ENCODE results near the gene RTRAF.
A peak's percentile ranks its signal among the peaks of the same experiment; 100 is the strongest.

The RTRAF gene

GRCh38 chr14:51989293-51990234 lies at the start of gene RTRAF:
Gene RTRAF (plus strand): TSS chr14:51989546. CDS start chr14:51989640, 94 bp downstream.
- peak; percentile 94 for DNase-seq (ENCODE audit: low read depth)

GRCh38 chr14:51939755-51940301 lies 49.5 kb upstream of the RTRAF start:
- no peak for DNase-seq (ENCODE audit: low read depth)

GRCh38 chr14:51942971-51943370 lies 46.4 kb upstream of the RTRAF start:
- no peak for DNase-seq (ENCODE audit: low read depth)

- DNase-seq (ENCODE audit: low read depth), result no peak
These were observed 39.3 kb upstream of the RTRAF start for GRCh38 chr14:51950007-51950406.

GRCh38 chr14:51951656-51952055 lies 37.7 kb upstream of the RTRAF start:
- no peak for DNase-seq (ENCODE audit: low read depth)

GRCh38 chr14:51954031-51954430 lies 35.3 kb upstream of the RTRAF start:
- DNase-seq (ENCODE audit: low read depth), result no peak

- no peak for DNase-seq (ENCODE audit: low read depth)
These were observed 34.7 kb upstream of the RTRAF start for GRCh38 chr14:51954657-51955056.

GRCh38 chr14:51957950-51958349 lies 31.4 kb upstream of the RTRAF start:
- peak; percentile 54 for DNase-seq (ENCODE audit: low read depth)

- no peak for DNase-seq (ENCODE audit: low read depth)
These were observed 29.4 kb upstream of the RTRAF start for GRCh38 chr14:51959928-51960327.

GRCh38 chr14:51960866-51961265 lies 28.5 kb upstream of the RTRAF start:
- no peak for DNase-seq (ENCODE audit: low read depth)

GRCh38 chr14:51962711-51963110 lies 26.6 kb upstream of the RTRAF start:
- no peak for DNase-seq (ENCODE audit: low read depth)

GRCh38 chr14:51963286-51963685 lies 26.1 kb upstream of the RTRAF start:
- DNase-seq (ENCODE audit: low read depth), result peak; percentile 47

- DNase-seq (ENCODE audit: low read depth), result no peak
These were observed 21.8 kb upstream of the RTRAF start for GRCh38 chr14:51967521-51967920.

GRCh38 chr14:51969852-51970540 lies 19.4 kb upstream of the RTRAF start:
- DNase-seq (ENCODE audit: low read depth), result no peak

GRCh38 chr14:51972566-51972965 lies 16.8 kb upstream of the RTRAF start:
- no peak for DNase-seq (ENCODE audit: low read depth)

- no peak for DNase-seq (ENCODE audit: low read depth)
These were observed 12.3 kb upstream of the RTRAF start for GRCh38 chr14:51977075-51977474.

GRCh38 chr14:51978681-51979085 lies 10.7 kb upstream of the RTRAF start:
- DNase-seq (ENCODE audit: low read depth), result no peak

GRCh38 chr14:51979088-51979709 lies 10.1 kb upstream of the RTRAF start:
- DNase-seq (ENCODE audit: low read depth), result peak; percentile 66

- no peak for DNase-seq (ENCODE audit: low read depth)
These were observed 8.0 kb upstream of the RTRAF start for GRCh38 chr14:51981218-51981854.

- DNase-seq (ENCODE audit: low read depth), result no peak
These were observed 1.1 kb upstream of the RTRAF start for GRCh38 chr14:51988221-51988620.

GRCh38 chr14:51990488-51990887 lies 1.1 kb downstream of the RTRAF start:
- DNase-seq (ENCODE audit: low read depth), result no peak
